HG03520 (cell line): ENCODE results near the gene KCNE2.
"Not testable (repeated sequence)": the region's sequence is repeated elsewhere in the genome, so short reads cannot be mapped to it uniquely, and the experiment has no call there.

Source experiments
- ATAC-seq: cut with Tn5 transposase; IDR thresholded peaks from one replicate; pipeline ENCODE4 v1.9.1; 2021; ENCODE audit warnings: mild to moderate bottlenecking, moderate library complexity; ENCODE audit not compliant: unreplicated experiment

Gene KCNE2

GRCh38 chr21:34405686-34406085, 41.9 kb downstream of the KCNE2 start:
- not testable (repeated sequence) for ATAC-seq

DNA sequence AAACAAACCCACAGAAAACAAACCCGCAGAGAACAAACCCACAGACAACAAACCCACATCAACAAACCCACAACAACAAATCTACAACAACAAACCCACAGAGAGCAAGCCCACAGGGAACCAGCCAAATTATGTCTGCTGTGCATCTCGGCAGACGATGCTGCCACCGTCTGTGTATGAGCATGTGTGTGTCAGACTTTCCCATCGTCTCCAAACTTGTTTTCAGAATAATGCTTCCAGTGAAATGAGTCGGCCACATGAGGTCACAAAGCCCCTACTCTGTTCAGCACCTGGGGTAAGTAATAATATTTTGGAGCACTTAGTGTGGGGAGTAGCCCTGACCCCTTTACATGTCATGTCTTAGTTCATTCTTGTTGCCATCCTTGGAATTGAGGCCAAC, 42.3 kb downstream of the KCNE2 start:
- not testable (repeated sequence) for ATAC-seq

- ATAC-seq = not testable (repeated sequence)
Measured at GRCh38 chr21:34406676-34407075, 42.9 kb downstream of the KCNE2 start.

GRCh38 chr21:34407294-34407693, 43.5 kb downstream of the KCNE2 start:
- not testable (repeated sequence) for ATAC-seq

DNA sequence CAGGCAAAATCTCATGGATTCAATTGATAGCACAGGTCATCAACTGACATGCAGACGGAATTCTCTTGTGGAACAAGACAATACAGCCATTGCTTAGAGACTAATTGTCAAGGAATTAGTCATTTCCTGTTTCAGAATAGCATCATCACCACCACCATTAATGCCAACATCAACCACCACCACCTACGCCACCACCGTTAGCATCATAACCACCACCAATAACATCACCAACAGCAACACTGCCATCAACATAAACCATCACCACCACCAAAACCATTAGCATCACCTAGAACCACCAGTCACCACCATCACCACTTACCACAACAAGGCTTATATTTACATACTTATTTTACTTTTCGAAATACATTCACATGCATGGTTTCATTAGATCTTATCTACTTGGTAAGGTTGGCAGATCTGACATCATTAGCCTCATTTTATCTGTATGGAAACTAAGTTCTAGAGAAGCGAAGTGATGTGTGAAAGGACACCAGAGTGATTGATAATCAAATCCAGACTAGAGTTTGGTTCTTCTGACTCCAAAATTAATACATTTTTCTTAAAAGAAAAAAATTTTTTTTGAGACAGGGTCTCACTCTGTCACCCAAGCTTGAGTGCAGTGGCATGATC, 53.8 kb downstream of the KCNE2 start:
- ATAC-seq = not testable (repeated sequence)
